Measurements from ENCODE around the gene COQ7.

Gene COQ7

GRCh38 chr16:19113577-19114358 is 46.4 kb downstream of the COQ7 start, which contains the start of gene ITPRIPL2:
ITPRIPL2 (plus strand) TSS chr16:19113964; CDS start chr16:19114462, 498 bp downstream.
- DNase-seq, result peak in 1 of 2 donors; percentile 40

GRCh38 chr16:19114359-19115147 is 47.1 kb downstream of the COQ7 start:
- peak in 1 of 2 donors; percentile 25 for DNase-seq

- DNase-seq, result no peak
Measured at GRCh38 chr16:19115148-19116021, 48.0 kb downstream of the COQ7 start.

- DNase-seq, result no peak
Measured at GRCh38 chr16:19116711-19117449, 49.5 kb downstream of the COQ7 start.

GRCh38 chr16:19118938-19119431 is 51.6 kb downstream of the COQ7 start:
- DNase-seq, result peak; percentile 35 to 44

- DNase-seq, result no peak
Measured at GRCh38 chr16:19119564-19119963, 52.1 kb downstream of the COQ7 start.

- no peak for DNase-seq
Measured at GRCh38 chr16:19123535-19124178, 56.2 kb downstream of the COQ7 start.

GRCh38 chr16:19126300-19126699 is 58.9 kb downstream of the COQ7 start:
- DNase-seq, result no peak

- no peak for DNase-seq
Measured at GRCh38 chr16:19127205-19127604, 59.8 kb downstream of the COQ7 start.

GRCh38 chr16:19127674-19128131 is 60.3 kb downstream of the COQ7 start:
- no peak for DNase-seq

- no peak for DNase-seq
Measured at GRCh38 chr16:19128454-19129200, 61.2 kb downstream of the COQ7 start.
